Measurements from ENCODE around the gene SUGCT. TPM values are rescaled to one million over a fixed set of nuclear protein-coding genes. Genes with fewer than 3 reads are reported as not detected.

The SUGCT gene
- total and polyA plus RNA-seq, 4 donors: 37.9 to 152 (median 53.2) TPM

GRCh38 chr7:40827222-40828085 lies 692.6 kb downstream of the SUGCT start:
- 22 to 28% methylated on average over 10 of the region's 10 CpGs for WGBS, 2 donors
- no peak for DNase-seq
- H3K9me3 ChIP-seq (ENCODE audit: control insufficient read depth, low read length): no peaks in the 10 kb centered on the region
- intact Hi-C loops (cut with DNase I): no loop called here
- H3K4me3 ChIP-seq (ENCODE audit: low read length in 2 of 2): no peak overlapping the region
- H3K27me3 ChIP-seq (ENCODE audit: control insufficient read depth in 1 of 2, insufficient read depth in 2 of 2, low read length in 1 of 2): no peaks in the 10 kb centered on the region
- H3K4me1 ChIP-seq (ENCODE audit: control insufficient read depth in 1 of 2, insufficient read depth in 2 of 2, low read length in 2 of 2): peaks cover 5 to 6% of the 10 kb centered on the region in 2 donors
- ATAC-seq (ENCODE audit: low FRiP score): no peak
- H3K27ac ChIP-seq (ENCODE audit: low read depth in 1 of 2, low read length in 2 of 2): peak overlapping the region; percentile 61 to 75
- H3K36me3 ChIP-seq (ENCODE audit: control insufficient read depth in 1 of 2, insufficient read depth in 2 of 2, low read length in 1 of 2): no peaks in the 10 kb centered on the region

- no peaks in the 10 kb centered on the region for H3K9me3 ChIP-seq (ENCODE audit: control insufficient read depth, low read length)
- H3K36me3 ChIP-seq (ENCODE audit: control insufficient read depth in 1 of 2, insufficient read depth in 2 of 2, low read length in 1 of 2): no peaks in the 10 kb centered on the region
- H3K27me3 ChIP-seq (ENCODE audit: control insufficient read depth in 1 of 2, insufficient read depth in 2 of 2, low read length in 1 of 2): no peaks in the 10 kb centered on the region
- H3K4me1 ChIP-seq (ENCODE audit: control insufficient read depth in 1 of 2, insufficient read depth in 2 of 2, low read length in 2 of 2): peaks cover 5 to 8% of the 10 kb centered on the region in 2 donors
- ATAC-seq (ENCODE audit: low FRiP score) (no peak), DNase-seq (no peak)
- peak overlapping the region in 1 of 2 donors; percentile 22 for H3K27ac ChIP-seq (ENCODE audit: low read depth in 1 of 2, low read length in 2 of 2)
- H3K4me3 ChIP-seq (ENCODE audit: low read length in 2 of 2): no peak overlapping the region
- 89% methylated on average over 10 of the region's 10 CpGs for WGBS, 2 donors
- intact Hi-C loops (cut with DNase I): no loop called here
Observed at GRCh38 chr7:40828686-40829600, 694.1 kb downstream of the SUGCT start.

GRCh38 chr7:40833191-40833887 lies 698.5 kb downstream of the SUGCT start:
- no peak for DNase-seq
- peaks cover 0 to 2% of the 10 kb centered on the region in 2 donors for H3K4me1 ChIP-seq (ENCODE audit: control insufficient read depth in 1 of 2, insufficient read depth in 2 of 2, low read length in 2 of 2)
- no peaks in the 10 kb centered on the region for H3K27me3 ChIP-seq (ENCODE audit: control insufficient read depth in 1 of 2, insufficient read depth in 2 of 2, low read length in 1 of 2)
- ATAC-seq (ENCODE audit: low FRiP score): no peak
- intact Hi-C loops (cut with DNase I): no loop called here
- H3K4me3 ChIP-seq (ENCODE audit: low read length in 2 of 2): no peak overlapping the region
- no peaks in the 10 kb centered on the region for H3K9me3 ChIP-seq (ENCODE audit: control insufficient read depth, low read length)
- WGBS, 2 donors: 78 to 79% methylated on average over 3 of the region's 3 CpGs
- H3K27ac ChIP-seq (ENCODE audit: low read depth in 1 of 2, low read length in 2 of 2): no peak overlapping the region
- H3K36me3 ChIP-seq (ENCODE audit: control insufficient read depth in 1 of 2, insufficient read depth in 2 of 2, low read length in 1 of 2): no peaks in the 10 kb centered on the region

- Histone ChIP-seq H3K27me3 (ENCODE audit: control insufficient read depth in 1 of 2, insufficient read depth in 2 of 2, low read length in 1 of 2) (no peaks in the 10 kb centered on the region), H3K36me3 (ENCODE audit: control insufficient read depth in 1 of 2, insufficient read depth in 2 of 2, low read length in 1 of 2) (no peaks in the 10 kb centered on the region), H3K4me1 (ENCODE audit: control insufficient read depth in 1 of 2, insufficient read depth in 2 of 2, low read length in 2 of 2) (peaks cover 0 to 2% of the 10 kb centered on the region in 2 donors), H3K27ac (ENCODE audit: low read depth in 1 of 2, low read length in 2 of 2) (no peak overlapping the region), H3K9me3 (ENCODE audit: control insufficient read depth, low read length) (no peaks in the 10 kb centered on the region), H3K4me3 (ENCODE audit: low read length in 2 of 2) (no peak overlapping the region)
- intact Hi-C loops (cut with DNase I): no loop called here
- ATAC-seq (ENCODE audit: low FRiP score) (no peak), DNase-seq (no peak)
- WGBS, 2 donors: 74 to 79% methylated on average over 2 of the region's 2 CpGs
Observed at GRCh38 chr7:40833888-40834234, 699.1 kb downstream of the SUGCT start.

- ATAC-seq (ENCODE audit: low FRiP score) (no peak), DNase-seq (no peak)
- peaks cover 0 to 2% of the 10 kb centered on the region in 2 donors for H3K4me1 ChIP-seq (ENCODE audit: control insufficient read depth in 1 of 2, insufficient read depth in 2 of 2, low read length in 2 of 2)
- no peak overlapping the region for H3K4me3 ChIP-seq (ENCODE audit: low read length in 2 of 2)
- H3K27ac ChIP-seq (ENCODE audit: low read depth in 1 of 2, low read length in 2 of 2): no peak overlapping the region
- intact Hi-C loops (cut with DNase I): no loop called here
- H3K9me3 ChIP-seq (ENCODE audit: control insufficient read depth, low read length): no peaks in the 10 kb centered on the region
- no peaks in the 10 kb centered on the region for H3K27me3 ChIP-seq (ENCODE audit: control insufficient read depth in 1 of 2, insufficient read depth in 2 of 2, low read length in 1 of 2)
- no peaks in the 10 kb centered on the region for H3K36me3 ChIP-seq (ENCODE audit: control insufficient read depth in 1 of 2, insufficient read depth in 2 of 2, low read length in 1 of 2)
- WGBS, 2 donors: 32 to 64% methylated on average over 6 of the region's 6 CpGs
Observed at GRCh38 chr7:40836218-40836617, 701.4 kb downstream of the SUGCT start.

- WGBS, 2 donors: 31 to 50% methylated on average over 3 of the region's 3 CpGs
- H3K9me3 ChIP-seq (ENCODE audit: control insufficient read depth, low read length): no peaks in the 10 kb centered on the region
- H3K4me3 ChIP-seq (ENCODE audit: low read length in 2 of 2): no peak overlapping the region
- no peak overlapping the region for H3K27ac ChIP-seq (ENCODE audit: low read depth in 1 of 2, low read length in 2 of 2)
- peaks cover 0 to 2% of the 10 kb centered on the region in 2 donors for H3K4me1 ChIP-seq (ENCODE audit: control insufficient read depth in 1 of 2, insufficient read depth in 2 of 2, low read length in 2 of 2)
- DNase-seq (no peak), ATAC-seq (ENCODE audit: low FRiP score) (no peak)
- intact Hi-C loops (cut with DNase I): loop anchor here in 1 of 2 donors (10.0 kb wide), 1 partner anchor 865 kb away; the partner anchor contains the start of gene INHBA
- H3K36me3 ChIP-seq (ENCODE audit: control insufficient read depth in 1 of 2, insufficient read depth in 2 of 2, low read length in 1 of 2): no peaks in the 10 kb centered on the region
- no peaks in the 10 kb centered on the region for H3K27me3 ChIP-seq (ENCODE audit: control insufficient read depth in 1 of 2, insufficient read depth in 2 of 2, low read length in 1 of 2)
Observed at GRCh38 chr7:40839881-40840280, 705.1 kb downstream of the SUGCT start.

GRCh38 chr7:40840990-40841389 lies 706.2 kb downstream of the SUGCT start:
- no peak for ATAC-seq (ENCODE audit: low FRiP score)
- H3K9me3 ChIP-seq (ENCODE audit: control insufficient read depth, low read length): no peaks in the 10 kb centered on the region
- no peak overlapping the region for H3K27ac ChIP-seq (ENCODE audit: low read depth in 1 of 2, low read length in 2 of 2)
- H3K4me1 ChIP-seq (ENCODE audit: control insufficient read depth in 1 of 2, insufficient read depth in 2 of 2, low read length in 2 of 2): peaks cover 0 to 3% of the 10 kb centered on the region in 2 donors
- H3K27me3 ChIP-seq (ENCODE audit: control insufficient read depth in 1 of 2, insufficient read depth in 2 of 2, low read length in 1 of 2): no peaks in the 10 kb centered on the region
- intact Hi-C loops (cut with DNase I): loop anchor here in 1 of 2 donors (10.0 kb wide), 1 partner anchor 864 kb away; the partner anchor contains the start of gene INHBA
- H3K4me3 ChIP-seq (ENCODE audit: low read length in 2 of 2): no peak overlapping the region
- H3K36me3 ChIP-seq (ENCODE audit: control insufficient read depth in 1 of 2, insufficient read depth in 2 of 2, low read length in 1 of 2): no peaks in the 10 kb centered on the region
- no peak for DNase-seq

- H3K4me3 ChIP-seq (ENCODE audit: low read length in 2 of 2): no peak overlapping the region
- H3K9me3 ChIP-seq (ENCODE audit: control insufficient read depth, low read length): no peaks in the 10 kb centered on the region
- H3K27ac ChIP-seq (ENCODE audit: low read depth in 1 of 2, low read length in 2 of 2): no peak overlapping the region
- H3K27me3 ChIP-seq (ENCODE audit: control insufficient read depth in 1 of 2, insufficient read depth in 2 of 2, low read length in 1 of 2): no peaks in the 10 kb centered on the region
- DNase-seq: no peak
- no peak for ATAC-seq (ENCODE audit: low FRiP score)
- H3K36me3 ChIP-seq (ENCODE audit: control insufficient read depth in 1 of 2, insufficient read depth in 2 of 2, low read length in 1 of 2): no peaks in the 10 kb centered on the region
- intact Hi-C loops (cut with DNase I): loop anchor here in 1 of 2 donors (10.0 kb wide), 1 partner anchor 862 kb away; the partner anchor contains the start of gene INHBA
- H3K4me1 ChIP-seq (ENCODE audit: control insufficient read depth in 1 of 2, insufficient read depth in 2 of 2, low read length in 2 of 2): peaks cover 0 to 3% of the 10 kb centered on the region in 2 donors
Observed at GRCh38 chr7:40842641-40843040, 707.8 kb downstream of the SUGCT start.
